ELR (cell line): ENCODE data around the gene EIF5B.
A peak's percentile ranks its signal among the peaks of the same experiment; 100 is the strongest.

Source experiments
- DNase-seq: peaks from one replicate; pipeline ENCODE4 v3.0.0-alpha.2; 2015; ENCODE audit warnings: low read depth

EIF5B gene

GRCh38 chr2:99406137-99406536, 68.9 kb downstream of the EIF5B start:
- no peak for DNase-seq

GRCh38 chr2:99410276-99410675, 73.1 kb downstream of the EIF5B start:
- DNase-seq = no peak

- DNase-seq = no peak
Observed at GRCh38 chr2:99414566-99414965, 77.4 kb downstream of the EIF5B start.

GRCh38 chr2:99417396-99417795, 80.2 kb downstream of the EIF5B start:
- no peak for DNase-seq

GRCh38 chr2:99420031-99420430, 82.8 kb downstream of the EIF5B start:
- DNase-seq = peak; percentile 43

GRCh38 chr2:99420751-99421299, 83.6 kb downstream of the EIF5B start:
- DNase-seq = peak; percentile 56

GRCh38 chr2:99421469-99421868, 84.3 kb downstream of the EIF5B start:
- peak; percentile 28 for DNase-seq

GRCh38 chr2:99422599-99422998, 85.4 kb downstream of the EIF5B start:
- DNase-seq = no peak

- no peak for DNase-seq
Observed at GRCh38 chr2:99424371-99424770, 87.2 kb downstream of the EIF5B start.

GRCh38 chr2:99425022-99425421, 87.8 kb downstream of the EIF5B start:
- peak; percentile 82 for DNase-seq

- DNase-seq = peak; percentile 50
Observed at GRCh38 chr2:99430614-99431291, 93.6 kb downstream of the EIF5B start.

GRCh38 chr2:99431587-99432275, 94.5 kb downstream of the EIF5B start:
- DNase-seq = no peak

GRCh38 chr2:99433340-99433739, 96.2 kb downstream of the EIF5B start:
- no peak for DNase-seq

- no peak for DNase-seq
Observed at GRCh38 chr2:99436874-99437273, 99.7 kb downstream of the EIF5B start.

GRCh38 chr2:99439971-99440505, 102.8 kb downstream of the EIF5B start:
- no peak for DNase-seq

- no peak for DNase-seq
Observed at GRCh38 chr2:99442837-99443236, 105.6 kb downstream of the EIF5B start.

GRCh38 chr2:99444222-99444621, 107.0 kb downstream of the EIF5B start:
- DNase-seq = no peak

- DNase-seq = no peak
Observed at GRCh38 chr2:99445065-99445464, 107.9 kb downstream of the EIF5B start.

GRCh38 chr2:99448556-99448955, 111.4 kb downstream of the EIF5B start:
- peak; percentile 77 for DNase-seq

- DNase-seq = no peak
Observed at GRCh38 chr2:99450199-99450598, 113.0 kb downstream of the EIF5B start.
